Measurements from ENCODE around the gene ZNF727. TPM values are rescaled to one million over a fixed set of nuclear protein-coding genes. Genes with fewer than 3 reads are reported as not detected.
"Not testable (repeated sequence)": the region's sequence is repeated elsewhere in the genome, so short reads cannot be mapped to it uniquely, and the experiment has no call there.

Gene ZNF727
- total RNA-seq, 1 donor from 2014 or later = not detected

- Histone ChIP-seq H3K27me3 (no peaks in the 10 kb centered on the region), H3K36me3 (peaks cover 7 to 29% of the 10 kb centered on the region in 2 donors), H3K4me3 (no peak overlapping the region), H3K4me1 (no peaks in the 10 kb centered on the region), H3K9me3 (peaks cover 90 to 97% of the 10 kb centered on the region in 2 donors), H3K27ac (no peak overlapping the region)
- intact Hi-C loops (cut with DNase I) = no loop called here
- TF ChIP-seq, protein P1, sequence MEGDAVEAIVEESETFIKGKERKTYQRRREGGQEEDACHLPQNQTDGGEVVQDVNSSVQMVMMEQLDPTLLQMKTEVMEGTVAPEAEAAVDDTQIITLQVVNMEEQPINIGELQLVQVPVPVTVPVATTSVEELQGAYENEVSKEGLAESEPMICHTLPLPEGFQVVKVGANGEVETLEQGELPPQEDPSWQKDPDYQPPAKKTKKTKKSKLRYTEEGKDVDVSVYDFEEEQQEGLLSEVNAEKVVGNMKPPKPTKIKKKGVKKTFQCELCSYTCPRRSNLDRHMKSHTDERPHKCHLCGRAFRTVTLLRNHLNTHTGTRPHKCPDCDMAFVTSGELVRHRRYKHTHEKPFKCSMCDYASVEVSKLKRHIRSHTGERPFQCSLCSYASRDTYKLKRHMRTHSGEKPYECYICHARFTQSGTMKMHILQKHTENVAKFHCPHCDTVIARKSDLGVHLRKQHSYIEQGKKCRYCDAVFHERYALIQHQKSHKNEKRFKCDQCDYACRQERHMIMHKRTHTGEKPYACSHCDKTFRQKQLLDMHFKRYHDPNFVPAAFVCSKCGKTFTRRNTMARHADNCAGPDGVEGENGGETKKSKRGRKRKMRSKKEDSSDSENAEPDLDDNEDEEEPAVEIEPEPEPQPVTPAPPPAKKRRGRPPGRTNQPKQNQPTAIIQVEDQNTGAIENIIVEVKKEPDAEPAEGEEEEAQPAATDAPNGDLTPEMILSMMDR (IDR thresholded peaks at IDR 0.05) = no peak
- DNase-seq (ENCODE audit: low spot score in 2 of 2) = no peak
Observed at GRCh38 chr7:64078699-64078994, 33.4 kb downstream of the ZNF727 start.

- TF ChIP-seq, protein P1 (IDR thresholded peaks at IDR 0.05) = no peak
- H3K36me3 ChIP-seq = no peaks in the 10 kb centered on the region
- DNase-seq (ENCODE audit: low spot score in 2 of 2) = peak in 1 of 2 donors; percentile 37
- H3K9me3 ChIP-seq = peaks cover 65 to 89% of the 10 kb centered on the region in 2 donors
- intact Hi-C loops (cut with DNase I) = no loop called here
- no peak overlapping the region for H3K4me3 ChIP-seq
- no peaks in the 10 kb centered on the region for H3K27me3 ChIP-seq
- H3K27ac ChIP-seq = no peak overlapping the region
- no peaks in the 10 kb centered on the region for H3K4me1 ChIP-seq
Observed at GRCh38 chr7:64087501-64087900, 42.3 kb downstream of the ZNF727 start.

GRCh38 chr7:64088863-64089262 is 43.6 kb downstream of the ZNF727 start:
- H3K9me3 ChIP-seq = peaks cover 65 to 81% of the 10 kb centered on the region in 2 donors
- H3K27ac ChIP-seq; H3K27me3 ChIP-seq; intact Hi-C loops (cut with DNase I); H3K4me3 ChIP-seq; DNase-seq (ENCODE audit: low spot score in 2 of 2); H3K4me1 ChIP-seq; H3K36me3 ChIP-seq: not testable (repeated sequence)

Other genes with a start within 250 kb of the ZNF727 start
- not detected for gene ZNF722, start 46.6 kb upstream of the ZNF727 start, total RNA-seq
- not detected for gene ZNF735, start 161.8 kb downstream of the ZNF727 start, total RNA-seq
- not detected for gene ZNF679, start 183.0 kb downstream of the ZNF727 start, total RNA-seq